Measurements from ENCODE around the gene SLC45A1.

SLC45A1 gene

DNA sequence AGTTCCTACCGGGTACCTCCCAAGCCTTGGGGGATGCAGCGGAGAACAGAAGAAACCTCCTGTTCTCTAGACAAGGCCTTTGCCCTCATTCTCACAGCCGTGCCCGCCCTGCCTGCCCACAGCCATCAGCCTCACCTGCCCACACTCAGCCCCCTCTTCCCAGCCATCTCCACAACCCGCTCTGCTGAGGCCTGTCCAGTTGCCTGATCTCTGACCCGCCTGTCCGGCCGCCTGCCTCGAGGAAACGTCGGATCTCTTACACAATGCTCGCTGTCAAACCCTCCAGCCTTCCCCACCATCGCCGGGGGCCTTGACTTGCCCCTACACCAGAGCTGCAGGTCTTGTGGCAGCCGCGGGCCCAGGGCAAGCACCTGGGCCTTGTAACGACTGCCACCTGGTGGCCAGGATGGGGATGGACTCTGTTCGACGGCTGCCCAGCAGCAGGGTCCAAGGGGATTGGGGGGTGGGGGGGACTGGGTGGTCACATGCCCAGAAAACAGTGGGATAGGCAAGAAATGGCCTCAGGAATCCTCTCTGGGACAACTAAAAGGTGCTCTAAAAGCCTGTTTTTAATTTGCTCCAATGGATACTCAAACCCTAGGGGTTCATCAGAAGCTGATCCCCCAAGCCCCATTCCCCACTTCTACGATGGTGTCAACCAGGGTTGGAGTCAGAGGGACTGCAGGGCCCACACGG is 31.0 kb downstream of the SLC45A1 start (continued):
- TF ChIP-seq EGR2 (tag by site-specific recombination; IDR thresholded peaks at IDR 0.05; ENCODE audit: low read depth) (peak; percentile 52), ZNF202 (tag by site-specific recombination; IDR thresholded peaks at IDR 0.05; ENCODE audit: borderline replicate concordance) (no peak), ZNF777 (tag by site-specific recombination; IDR thresholded peaks at IDR 0.05; ENCODE audit: borderline replicate concordance) (0 out of 2 replicates have a peak, but pooled peaks have one; percentile 41), ZNF658 (tag by site-specific recombination; IDR thresholded peaks at IDR 0.05) (no peak), ZNF501 (tag by site-specific recombination; IDR thresholded peaks at IDR 0.05) (0 out of 2 replicates have a peak, but pooled peaks have one; percentile 21), ZNF274 (IDR thresholded peaks at IDR 0.05; ENCODE audit: low read length) (no peak), ZNF274 (tag by site-specific recombination; IDR thresholded peaks at IDR 0.05; ENCODE audit: borderline replicate concordance) (no peak)

DNA sequence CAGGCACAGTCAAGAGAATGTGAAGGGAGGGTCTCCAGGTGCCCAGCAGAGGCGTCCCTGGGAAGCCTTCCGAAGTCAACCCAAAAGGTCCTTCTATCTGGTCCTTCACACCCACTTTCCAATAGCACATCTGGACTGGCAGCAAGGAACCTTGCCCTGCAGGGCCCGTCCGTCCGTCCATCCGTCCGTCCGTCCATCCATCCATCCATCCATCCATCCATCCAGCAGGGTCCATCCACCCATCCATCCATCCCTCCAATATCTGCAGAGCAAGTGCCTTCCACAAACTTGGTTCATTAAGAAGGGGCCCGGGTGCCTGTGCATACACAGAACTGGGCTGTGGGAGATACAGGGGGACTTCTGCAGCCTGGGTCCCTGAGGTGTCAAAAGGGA is 31.6 kb downstream of the SLC45A1 start:
- TF ChIP-seq, protein P1, sequence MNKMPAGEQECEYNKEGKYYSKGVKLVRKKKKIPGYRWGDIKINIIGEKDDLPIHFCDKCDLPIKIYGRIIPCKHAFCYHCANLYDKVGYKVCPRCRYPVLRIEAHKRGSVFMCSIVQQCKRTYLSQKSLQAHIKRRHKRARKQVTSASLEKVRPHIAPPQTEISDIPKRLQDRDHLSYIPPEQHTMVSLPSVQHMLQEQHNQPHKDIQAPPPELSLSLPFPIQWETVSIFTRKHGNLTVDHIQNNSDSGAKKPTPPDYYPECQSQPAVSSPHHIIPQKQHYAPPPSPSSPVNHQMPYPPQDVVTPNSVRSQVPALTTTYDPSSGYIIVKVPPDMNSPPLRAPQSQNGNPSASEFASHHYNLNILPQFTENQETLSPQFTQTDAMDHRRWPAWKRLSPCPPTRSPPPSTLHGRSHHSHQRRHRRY (tag by site-specific recombination; IDR thresholded peaks at IDR 0.05) = no peak
- TF ChIP-seq, protein P2, sequence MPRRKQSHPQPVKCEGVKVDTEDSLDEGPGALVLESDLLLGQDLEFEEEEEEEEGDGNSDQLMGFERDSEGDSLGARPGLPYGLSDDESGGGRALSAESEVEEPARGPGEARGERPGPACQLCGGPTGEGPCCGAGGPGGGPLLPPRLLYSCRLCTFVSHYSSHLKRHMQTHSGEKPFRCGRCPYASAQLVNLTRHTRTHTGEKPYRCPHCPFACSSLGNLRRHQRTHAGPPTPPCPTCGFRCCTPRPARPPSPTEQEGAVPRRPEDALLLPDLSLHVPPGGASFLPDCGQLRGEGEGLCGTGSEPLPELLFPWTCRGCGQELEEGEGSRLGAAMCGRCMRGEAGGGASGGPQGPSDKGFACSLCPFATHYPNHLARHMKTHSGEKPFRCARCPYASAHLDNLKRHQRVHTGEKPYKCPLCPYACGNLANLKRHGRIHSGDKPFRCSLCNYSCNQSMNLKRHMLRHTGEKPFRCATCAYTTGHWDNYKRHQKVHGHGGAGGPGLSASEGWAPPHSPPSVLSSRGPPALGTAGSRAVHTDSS (tag by site-specific recombination; IDR thresholded peaks at IDR 0.05) = no peak
- TF ChIP-seq, protein P3, sequence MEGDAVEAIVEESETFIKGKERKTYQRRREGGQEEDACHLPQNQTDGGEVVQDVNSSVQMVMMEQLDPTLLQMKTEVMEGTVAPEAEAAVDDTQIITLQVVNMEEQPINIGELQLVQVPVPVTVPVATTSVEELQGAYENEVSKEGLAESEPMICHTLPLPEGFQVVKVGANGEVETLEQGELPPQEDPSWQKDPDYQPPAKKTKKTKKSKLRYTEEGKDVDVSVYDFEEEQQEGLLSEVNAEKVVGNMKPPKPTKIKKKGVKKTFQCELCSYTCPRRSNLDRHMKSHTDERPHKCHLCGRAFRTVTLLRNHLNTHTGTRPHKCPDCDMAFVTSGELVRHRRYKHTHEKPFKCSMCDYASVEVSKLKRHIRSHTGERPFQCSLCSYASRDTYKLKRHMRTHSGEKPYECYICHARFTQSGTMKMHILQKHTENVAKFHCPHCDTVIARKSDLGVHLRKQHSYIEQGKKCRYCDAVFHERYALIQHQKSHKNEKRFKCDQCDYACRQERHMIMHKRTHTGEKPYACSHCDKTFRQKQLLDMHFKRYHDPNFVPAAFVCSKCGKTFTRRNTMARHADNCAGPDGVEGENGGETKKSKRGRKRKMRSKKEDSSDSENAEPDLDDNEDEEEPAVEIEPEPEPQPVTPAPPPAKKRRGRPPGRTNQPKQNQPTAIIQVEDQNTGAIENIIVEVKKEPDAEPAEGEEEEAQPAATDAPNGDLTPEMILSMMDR (tag by site-specific recombination; IDR thresholded peaks at IDR 0.05) = no peak
- peak; percentile 71 for TF ChIP-seq ZNF366 (tag by site-specific recombination; conservative IDR thresholded peaks at IDR 0.05)
- no peak for TF ChIP-seq ZNF624 (tag by site-specific recombination; IDR thresholded peaks at IDR 0.05)
- TF ChIP-seq BCL11A (tag by site-specific recombination; IDR thresholded peaks at IDR 0.05; ENCODE audit: low read depth) = 0 out of 2 replicates have a peak, but pooled peaks have one; percentile 24
- no peak for TF ChIP-seq KLF8 (tag by site-specific recombination; IDR thresholded peaks at IDR 0.05)
- TF ChIP-seq, protein P4, sequence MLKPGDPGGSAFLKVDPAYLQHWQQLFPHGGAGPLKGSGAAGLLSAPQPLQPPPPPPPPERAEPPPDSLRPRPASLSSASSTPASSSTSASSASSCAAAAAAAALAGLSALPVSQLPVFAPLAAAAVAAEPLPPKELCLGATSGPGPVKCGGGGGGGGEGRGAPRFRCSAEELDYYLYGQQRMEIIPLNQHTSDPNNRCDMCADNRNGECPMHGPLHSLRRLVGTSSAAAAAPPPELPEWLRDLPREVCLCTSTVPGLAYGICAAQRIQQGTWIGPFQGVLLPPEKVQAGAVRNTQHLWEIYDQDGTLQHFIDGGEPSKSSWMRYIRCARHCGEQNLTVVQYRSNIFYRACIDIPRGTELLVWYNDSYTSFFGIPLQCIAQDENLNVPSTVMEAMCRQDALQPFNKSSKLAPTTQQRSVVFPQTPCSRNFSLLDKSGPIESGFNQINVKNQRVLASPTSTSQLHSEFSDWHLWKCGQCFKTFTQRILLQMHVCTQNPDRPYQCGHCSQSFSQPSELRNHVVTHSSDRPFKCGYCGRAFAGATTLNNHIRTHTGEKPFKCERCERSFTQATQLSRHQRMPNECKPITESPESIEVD (tag by site-specific recombination; IDR thresholded peaks at IDR 0.05) = no peak
- POLR2A ChIA-PET = no interaction called here

DNA sequence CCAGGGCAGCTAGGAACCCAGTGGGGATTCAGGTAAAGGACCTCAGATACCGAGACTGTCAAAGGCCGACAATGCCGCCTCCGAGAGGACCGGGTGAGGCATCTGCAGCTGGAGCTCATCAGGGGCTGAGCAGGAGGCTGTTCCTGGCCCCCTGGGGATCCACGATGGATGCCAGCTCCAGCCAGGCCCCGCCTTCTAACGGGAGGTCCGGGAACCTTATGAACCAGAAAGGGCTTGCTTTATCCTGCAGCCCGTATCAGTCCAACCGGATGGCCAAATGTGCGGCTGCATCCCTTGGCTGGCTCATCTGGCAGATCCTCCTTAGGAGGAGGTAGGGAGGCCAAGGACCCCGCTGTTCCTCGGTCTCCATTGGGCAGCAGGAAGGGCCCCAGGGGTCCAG is 32.0 kb downstream of the SLC45A1 start:
- ChIA-PET POLR2A (no interaction called here), CTCF (interaction anchor here (0.7 to 6.7 kb wide), 13 partner anchors 16 to 683 kb away, joined by 3 to 49 read pairs (median 5); no protein-coding TSS in a partner anchor)
- Histone ChIP-seq H3K27ac (ENCODE audit: extremely low read depth, low read depth, low read length) (no peak overlapping the region), H3K4me1 (ENCODE audit: control insufficient read depth, insufficient read depth, low read length) (no peaks in the 10 kb centered on the region), H3K4me3 (ENCODE audit: low read depth, low read length) (no peak overlapping the region), H3K9me3 (ENCODE audit: control insufficient read depth, insufficient read depth, low read depth, low read length) (no peaks in the 10 kb centered on the region), H3K36me3 (ENCODE audit: control insufficient read depth in 2 of 2, insufficient read depth in 1 of 2, low read length in 2 of 2) (peaks cover 0 to 26% of the 10 kb centered on the region in 2 experiments; a peak in 2 of 3 replicates)
- TF ChIP-seq TCF7L2 (IDR thresholded peaks at IDR 0.05; ENCODE audit: borderline replicate concordance, low read depth, low read length) = no peak
- TF ChIP-seq ZNF10 (tag by site-specific recombination; IDR thresholded peaks at IDR 0.05) = peak; percentile 71; the same call in 1 of the 2 replicates
- TF ChIP-seq, protein P5, sequence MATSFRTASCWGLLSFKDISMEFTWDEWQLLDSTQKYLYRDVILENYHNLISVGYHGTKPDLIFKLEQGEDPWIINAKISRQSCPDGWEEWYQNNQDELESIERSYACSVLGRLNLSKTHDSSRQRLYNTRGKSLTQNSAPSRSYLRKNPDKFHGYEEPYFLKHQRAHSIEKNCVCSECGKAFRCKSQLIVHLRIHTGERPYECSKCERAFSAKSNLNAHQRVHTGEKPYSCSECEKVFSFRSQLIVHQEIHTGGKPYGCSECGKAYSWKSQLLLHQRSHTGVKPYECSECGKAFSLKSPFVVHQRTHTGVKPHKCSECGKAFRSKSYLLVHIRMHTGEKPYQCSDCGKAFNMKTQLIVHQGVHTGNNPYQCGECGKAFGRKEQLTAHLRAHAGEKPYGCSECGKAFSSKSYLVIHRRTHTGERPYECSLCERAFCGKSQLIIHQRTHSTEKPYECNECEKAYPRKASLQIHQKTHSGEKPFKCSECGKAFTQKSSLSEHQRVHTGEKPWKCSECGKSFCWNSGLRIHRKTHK (tag by site-specific recombination; IDR thresholded peaks at IDR 0.05) = no peak
- no peak for TF ChIP-seq SP7 (tag by site-specific recombination; IDR thresholded peaks at IDR 0.05)
- no peak for TF ChIP-seq ZNF560 (tag by site-specific recombination; IDR thresholded peaks at IDR 0.05; ENCODE audit: borderline replicate concordance)
- peak; percentile 79 for TF ChIP-seq GLIS1 (tag by site-specific recombination; IDR thresholded peaks at IDR 0.05)
- TF ChIP-seq ZNF274 (IDR thresholded peaks at IDR 0.05; ENCODE audit: low read length) = no peak
- no peak for TF ChIP-seq ZNF274 (tag by site-specific recombination; IDR thresholded peaks at IDR 0.05; ENCODE audit: borderline replicate concordance)
- peak; percentile 25; the same call in 1 of the 2 replicates for TF ChIP-seq GLIS2 (tag by site-specific recombination; IDR thresholded peaks at IDR 0.05)
- no peak for TF ChIP-seq ZNF184 (tag by site-specific recombination; IDR thresholded peaks at IDR 0.05)
- no peak for TF ChIP-seq ZFP3 (tag by site-specific recombination; IDR thresholded peaks at IDR 0.05; ENCODE audit: low read depth)

More for the DNA sequence above, 31.6 kb downstream of the SLC45A1 start:
- CTCF ChIA-PET = interaction anchor here (0.6 to 6.7 kb wide), 14 partner anchors 12 to 681 kb away, joined by 3 to 49 read pairs (median 4); no protein-coding TSS in a partner anchor
- no peaks in the 10 kb centered on the region for H3K4me1 ChIP-seq (ENCODE audit: control insufficient read depth, insufficient read depth, low read length)
- no peak overlapping the region for H3K4me3 ChIP-seq (ENCODE audit: low read depth, low read length)
- H3K9me3 ChIP-seq (ENCODE audit: control insufficient read depth, insufficient read depth, low read depth, low read length) = no peaks in the 10 kb centered on the region
- peaks cover 0 to 21% of the 10 kb centered on the region in 2 experiments; a peak in 2 of 3 replicates for H3K36me3 ChIP-seq (ENCODE audit: control insufficient read depth in 2 of 2, insufficient read depth in 1 of 2, low read length in 2 of 2)
- H3K27ac ChIP-seq (ENCODE audit: extremely low read depth, low read depth, low read length) = no peak overlapping the region

Measured in HEK293 (cell line).